H1 (cell line): ENCODE measurements around the gene CHRNA9. TPM values are rescaled to one million over a fixed set of nuclear protein-coding genes. Genes with fewer than 3 reads are reported as not detected.

ENCODE experiments used
- CTCF ChIA-PET: fragments of 300-600 bp; sonication (Branson Sonifier 250); formaldehyde crosslinking; loops from one replicate; lab custom pipeline; 2021; ENCODE audit not compliant: partially characterized antibody; lab: Charles Lee
- POLR2A ChIA-PET: fragments of 300-600 bp; sonication (Branson Sonifier 250); formaldehyde crosslinking; loops from one replicate; lab custom pipeline; 2021; ENCODE audit warnings: inconsistent platforms; ENCODE audit not compliant: partially characterized antibody; lab: Charles Lee
- DNase-seq, 2 experiments: peaks; one replicate each; pipeline versions ENCODE4 v3.0.0 to v3.0.0-alpha.2; 2010 to 2022; ENCODE audit warnings: low spot score in 2 of 2, low read depth in 1 of 2, mixed read lengths in 1 of 2
- FAIRE-seq: peaks from 2 replicates; lab custom pipeline; 2011; peaks lifted over from hg19 to GRCh38; lab: Jason Lieb, UNC
- H2AFZ ChIP-seq: 2 replicates; pipeline ENCODE4 v1.8.1; 2012; ENCODE audit warnings: low read length, inconsistent platforms
- H2AK5ac ChIP-seq: 2 replicates; pipeline ENCODE4 v1.6.1; 2013; ENCODE audit warnings: low read depth, low read length
- H2BK120ac ChIP-seq: replicated peaks from 2 replicates; pipeline ENCODE3; 2013; ENCODE audit warnings: low read depth, low read length, inconsistent platforms
- H2BK12ac ChIP-seq: 2 replicates; pipeline ENCODE4 v1.6.1; 2013; ENCODE audit warnings: low read depth, low read length
- H2BK15ac ChIP-seq: 2 replicates; pipeline ENCODE4 v1.6.1; 2013; ENCODE audit warnings: low read length
- H2BK20ac ChIP-seq: 2 replicates; pipeline ENCODE4 v1.6.1; 2013; ENCODE audit warnings: low read length
- H2BK5ac ChIP-seq: 2 replicates; pipeline ENCODE4 v1.6.1; 2013; ENCODE audit warnings: low read depth, low read length
- H3K14ac ChIP-seq: 2 replicates; pipeline ENCODE4 v1.6.1; 2013; ENCODE audit warnings: inconsistent platforms; ENCODE audit not compliant: insufficient read length
- H3K18ac ChIP-seq: 2 replicates; pipeline ENCODE4 v1.6.1; 2013; ENCODE audit warnings: low read length; ENCODE audit errors: extremely low read depth
- H3K23ac ChIP-seq: 2 replicates; pipeline ENCODE4 v1.6.1; 2013; ENCODE audit warnings: inconsistent platforms; ENCODE audit not compliant: insufficient read length
- H3K23me2 ChIP-seq: 2 replicates; pipeline ENCODE4 v1.6.1; 2013; ENCODE audit warnings: low read depth, low read length
- H3K27ac ChIP-seq: 2 replicates; pipeline ENCODE4 v1.6.1; 2011; ENCODE audit warnings: low read depth, low read length, inconsistent platforms
- H3K27me3 ChIP-seq, 4 experiments: replicated peaks in 1 of 4; 1 replicate in 1 of 4; 2 replicates in 3 of 4; pipeline versions ENCODE4 v1.6.1 to v1.8.1; 2011 to 2013; ENCODE audit warnings: low read length in 3 of 4, mild to moderate bottlenecking in 3 of 4, inconsistent platforms in 2 of 4, mixed read lengths in 2 of 4, moderate library complexity in 1 of 4; ENCODE audit not compliant: control insufficient read depth in 3 of 4, insufficient read depth in 3 of 4; ENCODE audit errors: extremely low read depth in 1 of 4
- H3K36me3 ChIP-seq, 4 experiments: 2 replicates each; pipeline versions ENCODE4 v1.6.1 to v1.8.1; 2011 to 2013; ENCODE audit warnings: mild to moderate bottlenecking in 4 of 4, low read length in 3 of 4, moderate library complexity in 2 of 4, control low read depth in 1 of 4, inconsistent platforms in 1 of 4; ENCODE audit not compliant: insufficient read depth in 4 of 4, control insufficient read depth in 2 of 4
- H3K4ac ChIP-seq: replicated peaks from 2 replicates; pipeline ENCODE3; 2013; ENCODE audit warnings: low read length, low read depth, mixed read lengths, inconsistent platforms; ENCODE audit not compliant: insufficient read length
- H3K4me1 ChIP-seq, 4 experiments: replicated peaks in 1 of 4; 1 replicate in 1 of 4; 2 replicates in 3 of 4; pipeline versions ENCODE4 v1.6.1 to v1.8.1; 2011 to 2013; ENCODE audit warnings: low read length in 3 of 4, inconsistent platforms in 2 of 4, mixed read lengths in 1 of 4; ENCODE audit not compliant: insufficient read depth in 4 of 4, control insufficient read depth in 3 of 4
- H3K4me2 ChIP-seq, 2 experiments: 2 replicates each; pipeline versions ENCODE4 v1.6.1 to v1.8.1; 2011 to 2013; ENCODE audit warnings: low read depth in 2 of 2, low read length in 2 of 2, control low read depth in 1 of 2, inconsistent platforms in 1 of 2, mild to moderate bottlenecking in 1 of 2; ENCODE audit not compliant: insufficient read depth in 1 of 2
- H3K4me3 ChIP-seq, 4 experiments: fragments of 200-600, 300-600 bp in 1 of 4; sonication (generic), shearing (Covaris generic), sonication (Bioruptor Twin) in 1 of 4; 2 replicates each; pipeline versions ENCODE4 v1.5.1 to v1.8.1; 2011 to 2016; ENCODE audit warnings: low read length in 4 of 4, low read depth in 3 of 4, control low read depth in 2 of 4, inconsistent platforms in 2 of 4, mild to moderate bottlenecking in 2 of 4, mixed read lengths in 1 of 4, moderate library complexity in 1 of 4; ENCODE audit not compliant: insufficient read depth in 2 of 4; ENCODE audit errors: extremely low read depth in 1 of 4
- H3K56ac ChIP-seq: replicated peaks from 2 replicates; pipeline ENCODE3; 2013; ENCODE audit warnings: low read depth, mild to moderate bottlenecking, mixed read lengths, low read length, inconsistent platforms; ENCODE audit not compliant: insufficient read length
- H3K79me1 ChIP-seq: 2 replicates; pipeline ENCODE4 v1.6.1; 2013; ENCODE audit warnings: low read depth, low read length, control low read depth
- H3K79me2 ChIP-seq, 2 experiments: 2 replicates each; pipeline versions ENCODE4 v1.6.1 to v1.8.1; 2012 to 2013; ENCODE audit warnings: low read length in 2 of 2, mild to moderate bottlenecking in 2 of 2, inconsistent platforms in 1 of 2; ENCODE audit not compliant: insufficient read depth in 2 of 2, control insufficient read depth in 1 of 2
- H3K9ac ChIP-seq, 4 experiments: replicated peaks in 1 of 4; 1 replicate in 1 of 4; 2 replicates in 3 of 4; pipeline versions ENCODE4 v1.6.1 to v1.8.1; 2011 to 2013; ENCODE audit warnings: low read depth in 3 of 4, low read length in 3 of 4, control low read depth in 2 of 4, mild to moderate bottlenecking in 2 of 4, moderate library complexity in 2 of 4, inconsistent platforms in 1 of 4; ENCODE audit errors: extremely low read depth in 1 of 4
- H3K9me3 ChIP-seq, 2 experiments: 2 replicates each; pipeline versions ENCODE4 v1.6.1 to v1.8.1; 2012 to 2013; ENCODE audit warnings: mild to moderate bottlenecking in 2 of 2, moderate library complexity in 2 of 2, control low read depth in 1 of 2, inconsistent platforms in 1 of 2, low read depth in 1 of 2, low read length in 1 of 2, mixed read lengths in 1 of 2; ENCODE audit not compliant: insufficient read depth in 2 of 2
- H4K20me1 ChIP-seq, 2 experiments: replicated peaks in 1 of 2; 2 replicates each; pipeline versions ENCODE3 to v1.8.1; 2011 to 2013; ENCODE audit warnings: inconsistent platforms in 2 of 2, low read length in 2 of 2, mild to moderate bottlenecking in 1 of 2; ENCODE audit not compliant: insufficient read depth in 2 of 2, control insufficient read depth in 1 of 2
- H4K5ac ChIP-seq: 2 replicates; pipeline ENCODE4 v1.6.1; 2013; ENCODE audit warnings: low read length, low read depth, mixed read lengths, inconsistent platforms; ENCODE audit not compliant: insufficient read length
- H4K8ac ChIP-seq: 2 replicates; pipeline ENCODE4 v1.8.0; 2013; ENCODE audit warnings: mild to moderate bottlenecking, moderate library complexity, low read length, inconsistent platforms; ENCODE audit not compliant: insufficient read depth; ENCODE audit errors: extremely low read depth
- H4K91ac ChIP-seq: replicated peaks from 2 replicates; pipeline ENCODE3; 2013; ENCODE audit warnings: low read length, mixed read lengths, inconsistent platforms; ENCODE audit not compliant: insufficient read length
- PHF8 ChIP-seq: fragments of 200-600 bp; sonication (generic); conservative IDR thresholded peaks from 2 replicates; pipeline ENCODE4 v1.7.1; 2012; ENCODE audit warnings: low read depth, mild to moderate bottlenecking, inconsistent platforms, low read length, moderate library complexity
- WGBS, 2 experiments: shearing (Covaris generic) in 1 of 2; methylation state at CpG; one replicate each; pipeline versions ENCODE4 v1.1.6 to v1.1.7; 2013 to 2015; ENCODE audit warnings: low lambda C conversion rate in 2 of 2, mixed read lengths in 2 of 2, inconsistent platforms in 1 of 2, low coverage in 1 of 2, missing lambda C conversion rate in 1 of 2; ENCODE audit not compliant: insufficient replicate concordance in 2 of 2, insufficient coverage in 1 of 2, insufficient read length in 1 of 2; ENCODE audit errors: extremely low coverage in 1 of 2, missing lambda C conversion rate in 1 of 2; 5-methylcytosine and 5-hydroxymethylcytosine counted together
- polyA plus RNA-seq, 7 experiments: library from polyadenylated mRNA; depleted of rRNA in 3 of 7; stranded (reverse) in 5 of 7; unstranded in 2 of 7; fragments of >200 nt in 5 of 7; fragments of 200-250 nt in 2 of 7; gene quantifications; 1 replicate in 5 of 7; 2 replicates in 1 of 7; 4 replicates in 1 of 7; pipeline versions ENCODE4 v1.2.1 to v1.2.3, GENCODE V29; 2011 to 2013; ENCODE audit warnings: missing spikeins in 2 of 7, mixed read lengths in 2 of 7
- total RNA-seq: library from RNA; stranded (reverse); fragmentation: NEBNext Ultra II Directional; extraction: Animal tissue kit (Norgen Biotek cat#: 25700); gene quantifications from 2 replicates; pipeline ENCODE4 v1.2.1, GENCODE V29; 2021
- TF ChIP-seq, protein P1 (sequence below): IDR thresholded peaks from 2 replicates; pipeline ENCODE4 v1.6.1; 2011; ENCODE audit warnings: low read length, improper control_type of control experiment

Gene CHRNA9
- total and polyA plus RNA-seq, 2 of the 8 experiments (the other 6 are each of a cell fraction or from before 2014, with no cell fraction given): 1.4 to 3.3 TPM

- peak overlapping the region; percentile 7 for H2BK120ac ChIP-seq
- DNase-seq: no peak
- H3K27ac ChIP-seq: no peak overlapping the region
- no peaks in the 10 kb centered on the region for H3K9me3 ChIP-seq
- H3K4me2 ChIP-seq: peak overlapping the region; percentile 3 to 6; a peak in 2 of 4 replicates
- H3K79me1 ChIP-seq: no peaks in the 10 kb centered on the region
- no peak overlapping the region for H2AK5ac ChIP-seq
- ChIA-PET CTCF (interaction anchor here (1.4 to 2.0 kb wide), 3 partner anchors 10 to 18 kb away, joined by 6 to 14 read pairs (median 8); no protein-coding TSS in a partner anchor), POLR2A (interaction anchor here (1.0 to 1.2 kb wide), 3 partner anchors 17 to 279 kb away, joined by 3 read pairs; partner anchors contain the start of gene N4BP2)
- 67% methylated on average over 4 of the region's 4 CpGs; no CpG with 5 or more reads in 1 of the 2 experiments for WGBS, 2 experiments
- H2BK20ac ChIP-seq: peak overlapping the region; percentile 57; the same call in 1 of the 2 replicates
- no peaks in the 10 kb centered on the region for H4K20me1 ChIP-seq
- no peaks in the 10 kb centered on the region for H3K27me3 ChIP-seq
- H2BK15ac ChIP-seq: peak overlapping the region; percentile 75; the same call in 1 of the 2 replicates
- no peak overlapping the region for H3K56ac ChIP-seq
- H4K5ac ChIP-seq: no peak overlapping the region
- H2BK5ac ChIP-seq: peak overlapping the region; percentile 71; the same call in 1 of the 2 replicates
- H4K91ac ChIP-seq: peak overlapping the region; percentile 26
- H2BK12ac ChIP-seq: peak overlapping the region; percentile 95
- H3K4me3 ChIP-seq: peak overlapping the region in 1 of 4 experiments; percentile 29; a peak in 2 of 8 replicates
- FAIRE-seq: no peak
- H4K8ac ChIP-seq: no peak overlapping the region
- H2AFZ ChIP-seq: peak overlapping the region; percentile 55
- no peak overlapping the region for H3K9ac ChIP-seq
- no peak overlapping the region for H3K23ac ChIP-seq
- no peaks in the 10 kb centered on the region for H3K36me3 ChIP-seq
- TF ChIP-seq, protein P1, sequence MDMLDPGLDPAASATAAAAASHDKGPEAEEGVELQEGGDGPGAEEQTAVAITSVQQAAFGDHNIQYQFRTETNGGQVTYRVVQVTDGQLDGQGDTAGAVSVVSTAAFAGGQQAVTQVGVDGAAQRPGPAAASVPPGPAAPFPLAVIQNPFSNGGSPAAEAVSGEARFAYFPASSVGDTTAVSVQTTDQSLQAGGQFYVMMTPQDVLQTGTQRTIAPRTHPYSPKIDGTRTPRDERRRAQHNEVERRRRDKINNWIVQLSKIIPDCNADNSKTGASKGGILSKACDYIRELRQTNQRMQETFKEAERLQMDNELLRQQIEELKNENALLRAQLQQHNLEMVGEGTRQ: no peak
- 0 out of 2 replicates have a peak, but pooled peaks have one; percentile 16 for TF ChIP-seq PHF8
- H3K18ac ChIP-seq: peak overlapping the region; percentile 17; the same call in 1 of the 2 replicates
- H3K14ac ChIP-seq: no peak overlapping the region
- no peaks in the 10 kb centered on the region; the same call in 1 of the 2 replicates for H3K23me2 ChIP-seq
- no peak overlapping the region for H3K4ac ChIP-seq
- H3K4me1 ChIP-seq: peaks cover 6 to 11% (median 8%) of the 10 kb centered on the region in 4 experiments; a peak in 6 of 7 replicates
- no peaks in the 10 kb centered on the region for H3K79me2 ChIP-seq
These were observed 377 bp downstream of the CHRNA9 start for GRCh38 chr4:40335525-40335894.
